Omental fat pad (tissue), 4 donors: ENCODE results near the gene ZNF124. TPM values are rescaled to one million over a fixed set of nuclear protein-coding genes. Genes with fewer than 3 reads are reported as not detected.

ENCODE experiments used
- ATAC-seq: fragments of 150-250 bp; one replicate; pipeline ENCODE4 v1.9.1; 2016; ENCODE audit warnings: mild to moderate bottlenecking, moderate library complexity; ENCODE audit not compliant: low FRiP score
- DNase-seq: peaks from one replicate; pipeline ENCODE4 v3.0.0-alpha.2; 2019; ENCODE audit warnings: low spot score
- total RNA-seq, 4 donors: library from RNA; depleted of rRNA; stranded (reverse); fragments of >200 nt; gene quantifications; one replicate each; pipeline ENCODE4 v1.1.0, GENCODE V29; 2016
- TF ChIP-seq, protein P1 (sequence below), 3 donors: fragments of 450-650 bp; IDR thresholded peaks; one replicate each; pipeline ENCODE4 v1.5.1; 2016 to 2017; ENCODE audit warnings: antibody characterized with exemption in 3 of 3, mild to moderate bottlenecking in 3 of 3, moderate library complexity in 2 of 3

ZNF124 gene
- total RNA-seq, 4 donors from 2014 or later, result 18.6 to 40.5 (median 24.0) TPM

DNA sequence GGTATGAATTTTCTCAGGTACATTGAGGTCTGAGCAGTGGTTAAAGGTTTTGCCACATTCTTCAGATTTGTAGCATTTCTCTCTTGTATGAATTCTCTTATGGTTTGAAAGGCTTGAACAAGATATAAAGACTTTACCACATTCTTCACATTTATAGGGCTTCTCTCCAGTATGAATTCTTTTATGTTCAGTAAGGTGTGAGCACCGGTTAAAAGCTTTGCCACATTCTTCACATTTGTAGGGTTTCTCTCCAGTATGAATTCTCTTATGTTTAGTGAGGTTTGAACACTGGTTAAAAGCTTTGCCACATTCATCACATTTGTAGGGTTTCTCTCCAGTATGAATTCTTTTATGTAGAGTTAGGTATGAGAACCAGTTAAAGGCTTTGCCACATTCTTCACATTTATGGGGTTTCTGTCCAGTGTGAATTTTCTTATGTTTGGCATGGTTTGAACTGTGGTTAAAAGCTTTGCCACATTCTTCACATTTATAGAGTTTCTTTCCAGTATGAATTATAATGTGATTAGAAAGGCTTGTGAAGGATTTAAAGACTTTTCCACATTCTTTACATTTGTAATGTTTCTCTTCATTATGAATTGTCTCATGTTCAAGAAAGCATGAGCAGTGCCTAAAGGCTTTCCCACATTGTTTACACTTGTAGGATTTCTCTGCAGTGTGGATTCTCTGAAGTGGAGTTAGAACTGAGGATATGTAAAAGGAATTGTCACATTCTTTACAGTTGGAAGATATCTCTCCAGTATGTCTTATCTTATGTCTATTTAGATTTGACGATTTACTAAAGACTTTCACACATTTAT lies 18.4 kb upstream of the ZNF124 start:
- TF ChIP-seq, protein P1, sequence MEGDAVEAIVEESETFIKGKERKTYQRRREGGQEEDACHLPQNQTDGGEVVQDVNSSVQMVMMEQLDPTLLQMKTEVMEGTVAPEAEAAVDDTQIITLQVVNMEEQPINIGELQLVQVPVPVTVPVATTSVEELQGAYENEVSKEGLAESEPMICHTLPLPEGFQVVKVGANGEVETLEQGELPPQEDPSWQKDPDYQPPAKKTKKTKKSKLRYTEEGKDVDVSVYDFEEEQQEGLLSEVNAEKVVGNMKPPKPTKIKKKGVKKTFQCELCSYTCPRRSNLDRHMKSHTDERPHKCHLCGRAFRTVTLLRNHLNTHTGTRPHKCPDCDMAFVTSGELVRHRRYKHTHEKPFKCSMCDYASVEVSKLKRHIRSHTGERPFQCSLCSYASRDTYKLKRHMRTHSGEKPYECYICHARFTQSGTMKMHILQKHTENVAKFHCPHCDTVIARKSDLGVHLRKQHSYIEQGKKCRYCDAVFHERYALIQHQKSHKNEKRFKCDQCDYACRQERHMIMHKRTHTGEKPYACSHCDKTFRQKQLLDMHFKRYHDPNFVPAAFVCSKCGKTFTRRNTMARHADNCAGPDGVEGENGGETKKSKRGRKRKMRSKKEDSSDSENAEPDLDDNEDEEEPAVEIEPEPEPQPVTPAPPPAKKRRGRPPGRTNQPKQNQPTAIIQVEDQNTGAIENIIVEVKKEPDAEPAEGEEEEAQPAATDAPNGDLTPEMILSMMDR (IDR thresholded peaks at IDR 0.05), result no peak

GRCh38 chr1:247185667-247186066 lies 13.8 kb upstream of the ZNF124 start:
- no peak for DNase-seq
- TF ChIP-seq, protein P1 (IDR thresholded peaks at IDR 0.05), result no peak
- ATAC-seq, result no peak

More for the DNA sequence above, 18.4 kb upstream of the ZNF124 start:
- DNase-seq (no peak), ATAC-seq (no peak)

GRCh38 chr1:247184254-247184653 lies 12.4 kb upstream of the ZNF124 start:
- TF ChIP-seq, protein P1 (IDR thresholded peaks at IDR 0.05), result no peak
- no peak for DNase-seq
- no peak for ATAC-seq

DNA sequence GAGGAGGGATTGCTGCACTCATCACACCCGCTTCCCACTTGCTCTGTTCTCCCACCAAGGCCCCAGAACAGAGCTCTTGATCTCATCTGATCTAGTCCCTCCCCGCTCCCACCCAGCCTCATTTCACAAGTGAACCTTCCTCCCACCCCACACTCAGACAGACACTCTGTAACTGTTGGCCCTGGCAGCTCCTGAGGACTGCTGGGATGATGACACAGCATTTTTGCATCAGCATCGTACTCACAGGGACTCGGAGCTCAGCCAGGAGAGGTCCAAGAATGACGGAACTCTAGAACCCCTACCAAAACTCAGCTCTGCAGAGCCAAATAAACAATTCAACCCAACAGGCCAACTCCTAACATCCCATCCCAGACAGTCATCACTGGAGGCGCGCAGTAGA lies 11.2 kb upstream of the ZNF124 start:
- TF ChIP-seq, protein P1 (IDR thresholded peaks at IDR 0.05), result no peak
- no peak for ATAC-seq
- no peak for DNase-seq

DNA sequence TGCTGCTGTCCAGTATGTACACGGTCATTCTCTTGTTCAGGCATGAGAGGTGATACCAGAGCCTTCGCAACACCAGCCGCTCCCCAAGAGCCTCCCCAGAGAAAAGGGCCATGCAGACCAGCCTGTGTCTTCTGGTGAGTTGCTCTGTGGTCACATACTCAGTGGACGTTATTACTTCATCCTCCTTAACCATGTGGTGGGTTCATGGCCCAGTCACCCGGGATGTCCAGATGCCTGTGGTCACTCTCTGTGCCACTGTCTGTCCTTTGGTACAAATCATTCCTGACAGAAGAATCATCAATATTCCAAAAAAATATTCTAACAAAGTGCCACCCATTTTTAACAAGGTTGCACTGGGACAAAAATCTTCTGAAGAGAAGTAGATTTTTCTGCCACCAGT lies 8.8 kb upstream of the ZNF124 start:
- TF ChIP-seq, protein P1 (IDR thresholded peaks at IDR 0.05), result no peak
- ATAC-seq (no peak), DNase-seq (no peak)

GRCh38 chr1:247177755-247178154 lies 5.9 kb upstream of the ZNF124 start:
- TF ChIP-seq, protein P1 (IDR thresholded peaks at IDR 0.05), result no peak
- DNase-seq, result no peak
- no peak for ATAC-seq

DNA sequence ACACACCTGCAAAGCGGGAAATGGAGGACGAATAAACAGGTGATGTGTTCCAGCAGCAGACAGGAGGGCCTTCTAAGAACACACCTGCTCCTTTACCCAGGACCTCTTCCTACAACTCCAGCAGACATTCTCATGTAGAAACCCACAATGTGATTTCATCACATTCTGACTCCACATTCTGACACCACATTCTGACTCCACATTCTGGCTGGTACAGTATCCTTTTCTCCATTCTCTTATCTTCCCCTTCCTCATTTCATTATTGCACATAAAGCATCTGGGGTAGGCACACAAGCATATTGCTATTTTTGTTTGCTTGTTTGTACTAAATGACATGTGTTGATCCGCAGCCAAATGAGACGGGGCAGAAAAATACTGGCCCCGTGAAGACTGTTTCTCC lies 3.6 kb upstream of the ZNF124 start:
- DNase-seq, result no peak
- ATAC-seq, result no peak
- TF ChIP-seq, protein P1 (IDR thresholded peaks at IDR 0.05), result no peak
